DND-41 (cell line): ENCODE data around the gene MITF.
"Not testable (repeated sequence)": the region's sequence is repeated elsewhere in the genome, so short reads cannot be mapped to it uniquely, and the experiment has no call there.

ENCODE experiments used
- ATAC-seq: fragments of 200-7000 bp; cut with Tn5 transposase; 3 replicates; pipeline ENCODE4 v1.9.1; 2021; ENCODE audit warnings: low read depth; ENCODE audit not compliant: insufficient read depth
- DNase-seq: peaks from one replicate; pipeline ENCODE4 v3.0.0-alpha.2; 2020
- H2AFZ ChIP-seq: 2 replicates; pipeline ENCODE4 v1.6.0; 2012; ENCODE audit warnings: low read depth, low read length
- H3K27ac ChIP-seq: 2 replicates; pipeline ENCODE4 v1.5.1; 2012; ENCODE audit warnings: low read length, inconsistent platforms
- H3K27me3 ChIP-seq: fragments of 200-600 bp; sonication (generic); 2 replicates; pipeline ENCODE4 v1.6.0; 2012; ENCODE audit warnings: low read length, mild to moderate bottlenecking, inconsistent platforms; ENCODE audit not compliant: insufficient read depth, poor library complexity
- H3K36me3 ChIP-seq: 2 replicates; pipeline ENCODE4 v1.5.1; 2012; ENCODE audit warnings: low read length, inconsistent platforms; ENCODE audit not compliant: insufficient read depth
- H3K4me1 ChIP-seq: 2 replicates; pipeline ENCODE4 v1.5.1; 2012; ENCODE audit warnings: mild to moderate bottlenecking, low read length; ENCODE audit not compliant: insufficient read depth
- H3K4me2 ChIP-seq: 2 replicates; pipeline ENCODE4 v1.6.0; 2012; ENCODE audit warnings: mild to moderate bottlenecking, moderate library complexity, low read length, inconsistent platforms; ENCODE audit not compliant: insufficient read depth
- H3K4me3 ChIP-seq, 2 experiments: fragments of 200-600 bp in 1 of 2; shearing (Covaris generic) in 1 of 2; 2 replicates each; pipeline ENCODE4 v1.5.1; 2012 to 2016; ENCODE audit warnings: inconsistent platforms in 2 of 2, low read length in 2 of 2, mild to moderate bottlenecking in 2 of 2, low read depth in 1 of 2, moderate library complexity in 1 of 2
- H3K79me2 ChIP-seq: 2 replicates; pipeline ENCODE4 v1.6.0; 2012; ENCODE audit warnings: low read length, inconsistent platforms; ENCODE audit not compliant: insufficient read depth
- H3K9ac ChIP-seq: 2 replicates; pipeline ENCODE4 v1.6.0; 2012; ENCODE audit warnings: low read depth, mild to moderate bottlenecking, inconsistent platforms, low read length, moderate library complexity
- H3K9me3 ChIP-seq: 2 replicates; pipeline ENCODE4 v1.5.1; 2012; ENCODE audit warnings: low read length, moderate library complexity, mild to moderate bottlenecking, inconsistent platforms; ENCODE audit not compliant: insufficient read depth, severe bottlenecking
- H4K20me1 ChIP-seq: 2 replicates; pipeline ENCODE4 v1.6.0; 2012; ENCODE audit warnings: low read length; ENCODE audit not compliant: insufficient read depth
- CTCF ChIP-seq: IDR thresholded peaks from 2 replicates; pipeline ENCODE4 v1.5.1; 2012; ENCODE audit warnings: borderline replicate concordance, low read length, moderate library complexity, mild to moderate bottlenecking; ENCODE audit not compliant: poor library complexity, severe bottlenecking; ENCODE audit errors: extremely low read depth
- EZH2 ChIP-seq: IDR thresholded peaks from 3 replicates; pipeline ENCODE4 v1.6.1; 2012; ENCODE audit warnings: borderline replicate concordance, low read depth, mild to moderate bottlenecking, moderate library complexity, low read length, inconsistent platforms; ENCODE audit not compliant: severe bottlenecking

Gene MITF

GRCh38 chr3:69913422-69913821 is 174.2 kb downstream of the MITF start:
- H4K20me1 ChIP-seq, result no peaks in the 10 kb centered on the region
- H3K79me2 ChIP-seq, result no peaks in the 10 kb centered on the region
- H3K4me2 ChIP-seq, result no peak overlapping the region
- no peak overlapping the region for H3K9ac ChIP-seq
- TF ChIP-seq CTCF (no peak), EZH2 (no peak)
- no peaks in the 10 kb centered on the region for H3K9me3 ChIP-seq
- ATAC-seq, result no peak
- H2AFZ ChIP-seq, result no peak overlapping the region
- H3K36me3 ChIP-seq, result no peaks in the 10 kb centered on the region
- no peak for DNase-seq
- no peak overlapping the region for H3K27ac ChIP-seq
- H3K4me3 ChIP-seq, result no peak overlapping the region
- no peaks in the 10 kb centered on the region for H3K4me1 ChIP-seq
- no peaks in the 10 kb centered on the region for H3K27me3 ChIP-seq

GRCh38 chr3:69914395-69914794 is 175.1 kb downstream of the MITF start:
- TF ChIP-seq EZH2 (no peak), CTCF (no peak)
- H3K9ac ChIP-seq, result no peak overlapping the region
- no peaks in the 10 kb centered on the region for H3K36me3 ChIP-seq
- no peaks in the 10 kb centered on the region for H3K79me2 ChIP-seq
- H3K9me3 ChIP-seq, result no peaks in the 10 kb centered on the region
- no peaks in the 10 kb centered on the region for H3K27me3 ChIP-seq
- ATAC-seq (no peak), DNase-seq (no peak)
- no peaks in the 10 kb centered on the region for H3K4me1 ChIP-seq
- H3K4me2 ChIP-seq, result no peak overlapping the region
- H3K27ac ChIP-seq, result no peak overlapping the region
- H4K20me1 ChIP-seq, result no peaks in the 10 kb centered on the region
- H2AFZ ChIP-seq, result no peak overlapping the region
- H3K4me3 ChIP-seq, result no peak overlapping the region

- H3K4me2 ChIP-seq, result no peak overlapping the region
- H3K36me3 ChIP-seq, result no peaks in the 10 kb centered on the region
- no peak overlapping the region for H3K4me3 ChIP-seq
- H3K9ac ChIP-seq, result no peak overlapping the region
- DNase-seq (no peak), ATAC-seq (no peak)
- no peaks in the 10 kb centered on the region for H4K20me1 ChIP-seq
- H3K27ac ChIP-seq, result no peak overlapping the region
- no peaks in the 10 kb centered on the region for H3K79me2 ChIP-seq
- no peaks in the 10 kb centered on the region for H3K9me3 ChIP-seq
- no peaks in the 10 kb centered on the region for H3K27me3 ChIP-seq
- no peak for TF ChIP-seq CTCF
- TF ChIP-seq EZH2, result no peak
- no peak overlapping the region for H2AFZ ChIP-seq
- no peaks in the 10 kb centered on the region for H3K4me1 ChIP-seq
Measured at GRCh38 chr3:69915726-69916125, 176.5 kb downstream of the MITF start.

DNA sequence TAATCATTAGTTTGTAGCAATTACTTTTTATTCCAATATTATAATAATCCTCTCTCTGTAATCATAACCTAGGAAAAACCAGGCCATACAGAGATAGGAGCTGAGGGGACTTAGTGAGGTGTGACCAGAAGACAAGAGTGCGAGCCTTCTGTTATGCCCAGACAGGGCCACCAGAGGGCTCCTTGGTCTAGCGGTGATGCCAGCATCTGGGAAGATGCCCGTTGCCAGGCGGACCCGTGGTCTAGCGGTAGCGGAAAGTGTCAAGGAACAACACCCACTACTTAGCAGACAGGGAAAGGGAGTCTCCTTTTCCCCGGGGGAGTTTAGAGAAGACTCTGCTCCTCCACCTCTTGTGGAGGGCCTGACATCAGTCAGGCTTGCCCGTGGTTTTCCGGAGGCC is 180.7 kb downstream of the MITF start:
- not testable (repeated sequence) for H3K4me2 ChIP-seq, H4K20me1 ChIP-seq, H3K4me3 ChIP-seq, ATAC-seq, H3K27me3 ChIP-seq, H3K4me1 ChIP-seq, H3K36me3 ChIP-seq, H3K9ac ChIP-seq, H3K79me2 ChIP-seq, H3K9me3 ChIP-seq, H2AFZ ChIP-seq, H3K27ac ChIP-seq
- peak; percentile 53 for TF ChIP-seq CTCF
- peak; percentile 5 for DNase-seq
